HG03457 (cell line): ENCODE results near the gene CFAP58.

Experiments used
- ATAC-seq: cut with Tn5 transposase; IDR thresholded peaks from one replicate; pipeline ENCODE4 v1.9.1; 2021; ENCODE audit warnings: moderate number of reproducible peaks; ENCODE audit not compliant: unreplicated experiment

CFAP58 gene

GRCh38 chr10:104472957-104473745 is 119.5 kb downstream of the CFAP58 start:
- no peak for ATAC-seq

DNA sequence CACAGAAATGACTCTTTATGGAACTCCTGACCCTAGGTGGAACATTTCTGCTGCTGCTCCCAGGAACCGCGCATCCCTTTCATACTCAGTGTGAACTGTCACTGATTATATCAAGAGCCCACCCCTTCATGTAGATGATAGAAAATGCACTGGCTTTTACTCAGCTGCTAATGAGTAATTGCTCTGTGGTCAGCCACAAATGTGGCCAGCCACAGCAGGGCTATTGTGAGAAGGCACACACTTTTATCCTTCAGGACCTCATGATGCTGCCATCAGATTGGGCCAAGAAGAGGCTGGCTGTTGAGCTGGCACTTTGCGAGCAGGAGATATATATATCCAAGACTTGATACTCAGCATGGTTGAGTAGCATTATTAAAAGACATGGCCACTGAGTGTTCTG is 124.7 kb downstream of the CFAP58 start:
- no peak for ATAC-seq

GRCh38 chr10:104479906-104480593 is 126.4 kb downstream of the CFAP58 start:
- ATAC-seq = no peak

DNA sequence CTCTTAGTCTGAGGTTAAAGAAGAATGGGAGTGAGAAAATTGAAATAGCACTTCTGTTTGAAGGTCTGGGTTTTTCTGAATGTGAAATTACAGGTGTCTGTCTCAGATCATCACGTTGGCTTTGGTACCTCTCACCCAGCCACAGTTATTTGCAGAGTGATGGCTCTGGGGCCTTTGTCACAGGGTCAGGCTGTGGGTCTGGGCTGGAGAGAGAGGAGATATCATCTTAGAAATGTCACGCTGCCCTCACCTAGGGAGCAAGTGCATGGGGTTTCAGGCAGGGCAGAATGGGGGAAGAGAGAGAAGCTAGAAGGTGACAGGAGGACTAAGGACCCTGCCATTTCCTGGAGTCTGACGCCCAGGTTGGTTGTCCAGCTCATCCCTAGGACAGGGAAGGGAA is 127.2 kb downstream of the CFAP58 start:
- no peak for ATAC-seq

DNA sequence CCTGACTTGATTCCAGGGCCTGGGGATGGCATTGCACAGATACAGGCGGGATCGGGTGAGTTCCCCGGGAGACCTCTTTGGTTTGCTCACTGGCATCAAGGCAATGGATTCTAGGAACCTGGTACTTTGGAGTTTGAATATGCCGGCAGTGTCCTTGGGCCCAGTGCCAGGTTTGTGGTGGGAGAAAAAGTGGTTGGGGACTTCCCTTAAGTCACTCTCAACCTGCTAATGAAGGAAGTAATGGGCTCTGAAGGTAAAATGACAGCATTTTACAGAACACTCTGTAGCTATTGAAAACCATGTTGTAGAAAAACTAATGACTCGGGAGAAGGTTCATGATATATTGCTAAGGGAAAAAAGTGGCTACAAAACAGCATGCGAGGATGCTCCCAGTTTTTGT is 129.9 kb downstream of the CFAP58 start:
- no peak for ATAC-seq

GRCh38 chr10:104485632-104486031 is 132.0 kb downstream of the CFAP58 start:
- no peak for ATAC-seq

DNA sequence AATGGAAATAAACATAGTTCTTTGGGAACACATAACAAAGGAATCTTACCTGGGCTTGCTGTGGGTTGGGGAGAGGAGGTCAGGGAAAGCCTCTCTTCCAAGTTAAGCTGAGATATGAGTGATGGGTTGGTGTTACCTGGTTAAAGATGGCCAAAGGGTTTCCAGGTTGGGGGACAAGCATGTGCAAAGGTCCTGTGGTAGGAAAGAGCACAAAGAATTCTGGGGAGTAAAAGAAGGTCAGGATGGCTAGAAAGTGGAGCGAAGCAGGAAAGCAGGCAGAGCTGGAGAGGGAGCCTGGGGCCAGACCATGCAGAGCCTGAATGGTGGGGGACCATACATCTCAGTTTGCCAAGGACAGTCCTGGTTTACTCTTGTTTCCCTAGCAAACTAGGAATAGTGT is 133.2 kb downstream of the CFAP58 start:
- ATAC-seq = no peak

GRCh38 chr10:104487794-104488438 is 134.3 kb downstream of the CFAP58 start:
- ATAC-seq = no peak

DNA sequence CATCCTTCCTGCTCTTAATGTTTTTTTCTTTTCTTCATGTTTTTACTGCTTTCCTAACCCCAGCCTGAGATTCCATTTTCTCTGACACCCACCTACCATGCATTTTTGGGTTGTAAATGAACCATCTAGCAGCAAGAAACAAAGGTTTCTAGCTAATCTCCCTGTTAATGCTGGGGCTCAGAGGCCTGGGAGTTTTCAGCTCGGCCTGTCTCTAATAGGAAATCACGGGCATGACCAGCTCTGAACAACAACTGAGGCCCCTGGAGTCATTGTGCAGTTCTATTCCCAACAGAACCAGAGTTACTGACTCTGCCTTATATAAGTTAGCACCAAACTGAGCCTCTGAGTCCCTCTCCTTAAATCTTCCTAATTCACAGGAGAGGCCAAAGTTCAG is 134.8 kb downstream of the CFAP58 start:
- no peak for ATAC-seq

- ATAC-seq = no peak
These were observed 138.8 kb downstream of the CFAP58 start for GRCh38 chr10:104492329-104492940.

DNA sequence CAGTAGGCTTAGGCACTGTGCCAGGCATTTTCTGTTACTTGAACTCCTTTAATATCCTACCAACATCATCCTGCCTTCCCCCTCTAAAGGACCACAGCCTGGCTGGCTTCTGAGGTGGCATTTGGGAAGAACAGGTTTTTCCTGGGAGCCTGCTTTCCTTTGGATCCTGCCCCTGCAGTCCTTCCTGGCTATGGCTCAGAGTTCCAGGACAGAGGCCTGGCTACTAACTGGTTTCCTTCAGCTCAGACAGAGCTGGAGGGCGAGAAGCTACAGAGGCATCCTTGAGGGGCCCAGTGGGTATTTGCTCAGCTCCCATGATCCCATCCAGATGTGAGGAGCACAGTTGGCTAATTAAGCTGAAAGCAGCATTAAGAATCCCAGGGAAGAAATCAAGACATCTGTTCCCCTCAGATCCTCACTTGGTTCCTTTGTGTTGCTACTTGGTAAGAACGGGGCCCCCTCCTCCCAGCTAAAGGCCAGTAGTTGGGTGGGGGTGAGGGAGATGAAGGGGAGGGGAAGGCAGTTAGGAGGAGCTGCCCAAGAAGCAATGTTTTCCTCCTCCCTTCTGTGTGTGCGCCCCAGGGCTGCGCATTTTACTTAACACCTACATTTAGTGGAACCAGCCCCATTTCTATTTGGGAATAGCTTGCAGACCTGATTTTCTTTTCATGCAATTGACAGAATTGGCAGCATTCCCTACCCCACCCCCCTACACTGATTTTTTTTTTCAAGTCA is 144.9 kb downstream of the CFAP58 start:
- ATAC-seq = no peak

GRCh38 chr10:104501449-104501848 is 147.8 kb downstream of the CFAP58 start:
- ATAC-seq = no peak

GRCh38 chr10:104501864-104502579 is 148.4 kb downstream of the CFAP58 start:
- no peak for ATAC-seq

GRCh38 chr10:104502907-104503306 is 149.3 kb downstream of the CFAP58 start:
- ATAC-seq = no peak
